Measurements from ENCODE around the gene MYL12B. TPM values are rescaled to one million over a fixed set of nuclear protein-coding genes. Genes with fewer than 3 reads are reported as not detected.

Gene MYL12B
- total and polyA plus RNA-seq, 2 donors (not counting 3 experiments of a cell fraction or from before 2014, with no cell fraction given): 634 to 724 TPM

GRCh38 chr18:3224223-3224622 is 37.7 kb upstream of the MYL12B start:
- POLR2A ChIA-PET: no interaction called here
- FAIRE-seq (no peak), DNase-seq (ENCODE audit: low read depth, low spot score) (no peak)
- Histone ChIP-seq H3K4me3 (replicated peaks in 1 of 3; ENCODE audit: insufficient read depth in 1 of 3, low read depth in 1 of 3, low read length in 3 of 3) (no peak overlapping the region), H3K79me2 (ENCODE audit: control insufficient read depth, insufficient read depth, low read length) (no peaks in the 10 kb centered on the region), H3K27ac (ENCODE audit: insufficient read depth, low read depth, low read length) (no peak overlapping the region), H3K36me3 (ENCODE audit: control insufficient read depth in 2 of 2, extremely low read depth in 1 of 2, insufficient read depth in 2 of 2, low read length in 2 of 2) (no peaks in the 10 kb centered on the region), H3K4me2 (ENCODE audit: insufficient read depth, low read length) (no peak overlapping the region), H3K27me3 (ENCODE audit: control insufficient read depth in 2 of 2, insufficient read depth in 2 of 2, low read length in 2 of 2) (peaks cover 3 to 4% of the 10 kb centered on the region in 2 experiments), H3K9me1 (replicated peaks; ENCODE audit: control insufficient read depth, extremely low read depth, insufficient read depth, low read length) (no peaks in the 10 kb centered on the region), H2AFZ (ENCODE audit: low read depth, low read length) (no peak overlapping the region), H3K9me3 (replicated peaks; ENCODE audit: control insufficient read depth, insufficient read depth, low read length) (no peaks in the 10 kb centered on the region), H3K4me1 (ENCODE audit: control insufficient read depth, extremely low read depth, insufficient read depth, low read length) (no peaks in the 10 kb centered on the region), H3K9ac (replicated peaks; ENCODE audit: extremely low read depth, insufficient read depth, low read length) (no peak overlapping the region), H4K20me1 (replicated peaks; ENCODE audit: control insufficient read depth, extremely low read depth, insufficient read depth, low read length) (no peaks in the 10 kb centered on the region)
- TF ChIP-seq FOS (IDR thresholded peaks at IDR 0.05; ENCODE audit: borderline replicate concordance, insufficient read depth, low read length) (no peak), MYC (IDR thresholded peaks at IDR 0.05; ENCODE audit: low read depth, low read length) (no peak)
- BruUV-seq (replicated peaks): no TSS peak
- dilution Hi-C loops (cut with MboI; ENCODE audit: extremely low pct_ligation_motif_present, low sequenced_read_pairs) (no loop called here), intact Hi-C loops (cut with micrococcal nuclease) (no loop called here)
- CTCF ChIA-PET: interaction anchor here (0.7 kb wide), 1 partner anchor 406 kb away, joined by 4 read pairs; no protein-coding TSS in a partner anchor

DNA sequence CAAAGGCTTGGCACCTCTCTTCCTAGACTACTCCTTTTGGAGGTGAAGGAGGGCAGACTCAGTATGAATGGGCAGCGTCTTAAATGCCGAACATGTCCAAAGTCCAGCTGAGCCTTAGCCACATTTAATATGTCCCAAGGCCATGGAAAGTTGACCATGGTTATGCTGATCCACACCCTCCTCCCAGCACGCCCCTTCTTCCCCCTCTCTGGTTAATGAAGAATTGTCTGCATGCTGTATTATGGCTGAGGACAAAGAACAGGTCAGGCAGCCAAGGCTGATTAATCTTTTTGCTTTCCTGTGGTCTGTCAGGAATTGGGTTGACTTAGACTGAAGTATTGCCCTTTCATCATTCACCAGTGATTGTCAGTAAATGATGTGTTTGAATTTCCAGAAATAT is 36.3 kb upstream of the MYL12B start:
- H3K27me3 ChIP-seq (ENCODE audit: control insufficient read depth in 2 of 2, insufficient read depth in 2 of 2, low read length in 2 of 2): peaks cover 3 to 4% of the 10 kb centered on the region in 2 experiments
- no peak for TF ChIP-seq JUN (IDR thresholded peaks at IDR 0.05; ENCODE audit: borderline replicate concordance, insufficient read depth, insufficient read length, low read depth)
- no peak for TF ChIP-seq POLR2A (IDR thresholded peaks at IDR 0.05; ENCODE audit: low read depth, low read length)
- no peak for TF ChIP-seq FOS (IDR thresholded peaks at IDR 0.05; ENCODE audit: borderline replicate concordance, insufficient read depth, low read length)
- TF ChIP-seq POLR2AphosphoS5 (IDR thresholded peaks at IDR 0.05; ENCODE audit: insufficient read depth, low read depth, low read length): no peak
- TF ChIP-seq, protein P1, sequence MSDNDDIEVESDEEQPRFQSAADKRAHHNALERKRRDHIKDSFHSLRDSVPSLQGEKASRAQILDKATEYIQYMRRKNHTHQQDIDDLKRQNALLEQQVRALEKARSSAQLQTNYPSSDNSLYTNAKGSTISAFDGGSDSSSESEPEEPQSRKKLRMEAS (IDR thresholded peaks at IDR 0.05; ENCODE audit: insufficient read depth, insufficient read length): no peak
- TF ChIP-seq GATA2 (IDR thresholded peaks at IDR 0.05; ENCODE audit: insufficient read depth, insufficient read length, low read depth, low read length): no peak
- TF ChIP-seq EZH2 (IDR thresholded peaks at IDR 0.05; ENCODE audit: borderline replicate concordance, low read depth, low read length, severe bottlenecking): no peak
- TF ChIP-seq CTCF (IDR thresholded peaks at IDR 0.05; ENCODE audit: extremely low read depth in 1 of 2, insufficient read depth in 1 of 2, low read depth in 1 of 2, low read length in 2 of 2): no peak
- no peak for TF ChIP-seq MYC (IDR thresholded peaks at IDR 0.05; ENCODE audit: low read depth, low read length)
- CTCF ChIA-PET: no interaction called here
- no peak overlapping the region for H3K4me2 ChIP-seq (ENCODE audit: insufficient read depth, low read length)
- no peak overlapping the region for H3K27ac ChIP-seq (ENCODE audit: insufficient read depth, low read depth, low read length)
- H3K9me1 ChIP-seq (replicated peaks; ENCODE audit: control insufficient read depth, extremely low read depth, insufficient read depth, low read length): no peaks in the 10 kb centered on the region
- no peaks in the 10 kb centered on the region for H3K4me1 ChIP-seq (ENCODE audit: control insufficient read depth, extremely low read depth, insufficient read depth, low read length)
- intact Hi-C loops (cut with micrococcal nuclease) (no loop called here), dilution Hi-C loops (cut with MboI; ENCODE audit: extremely low pct_ligation_motif_present, low sequenced_read_pairs) (no loop called here)
- POLR2A ChIA-PET: no interaction called here
- BruUV-seq (replicated peaks): no TSS peak
- no peak overlapping the region for H2AFZ ChIP-seq (ENCODE audit: low read depth, low read length)
- no peak overlapping the region for H3K4me3 ChIP-seq (replicated peaks in 1 of 3; ENCODE audit: insufficient read depth in 1 of 3, low read depth in 1 of 3, low read length in 3 of 3)
- H3K79me2 ChIP-seq (ENCODE audit: control insufficient read depth, insufficient read depth, low read length): no peaks in the 10 kb centered on the region
- no peaks in the 10 kb centered on the region for H3K36me3 ChIP-seq (ENCODE audit: control insufficient read depth in 2 of 2, extremely low read depth in 1 of 2, insufficient read depth in 2 of 2, low read length in 2 of 2)
- FAIRE-seq (no peak), DNase-seq (ENCODE audit: low read depth, low spot score) (no peak)
- H3K9ac ChIP-seq (replicated peaks; ENCODE audit: extremely low read depth, insufficient read depth, low read length): no peak overlapping the region
- no peaks in the 10 kb centered on the region for H3K9me3 ChIP-seq (replicated peaks; ENCODE audit: control insufficient read depth, insufficient read depth, low read length)
- H4K20me1 ChIP-seq (replicated peaks; ENCODE audit: control insufficient read depth, extremely low read depth, insufficient read depth, low read length): no peaks in the 10 kb centered on the region

Data from endothelial cell of umbilical vein (primary cell).